Mucosa of gallbladder (tissue), 1 donor: ENCODE data around the gene BATF. TPM values are rescaled to one million over a fixed set of nuclear protein-coding genes. Genes with fewer than 3 reads are reported as not detected.
A peak's percentile ranks its signal among the peaks of the same experiment; 100 is the strongest.

ENCODE experiments used
- DNase-seq: peaks from one replicate; pipeline ENCODE4 v3.0.0-alpha.2; 2020; ENCODE audit warnings: low spot score
- total RNA-seq: library from RNA; stranded (reverse); gene quantifications from one replicate; pipeline ENCODE4 v1.2.1, GENCODE V29; 2021
- donor health status: DM: no; HTN: no; CAD: no.

The BATF gene
- total RNA-seq, 1 donor from 2014 or later, result 5.7 TPM

GRCh38 chr14:75531660-75532317 is 9.5 kb downstream of the BATF start:
- no peak for DNase-seq

GRCh38 chr14:75533791-75534555 is 11.7 kb downstream of the BATF start:
- no peak for DNase-seq

GRCh38 chr14:75535164-75535898 is 13.1 kb downstream of the BATF start:
- DNase-seq, result no peak

- DNase-seq, result no peak
Observed at GRCh38 chr14:75537071-75537470, 14.8 kb downstream of the BATF start.

- no peak for DNase-seq
Observed at GRCh38 chr14:75539162-75539560, 16.9 kb downstream of the BATF start.

GRCh38 chr14:75539561-75540478 is 17.6 kb downstream of the BATF start:
- DNase-seq, result no peak

GRCh38 chr14:75540479-75540851 is 18.2 kb downstream of the BATF start:
- no peak for DNase-seq

- DNase-seq, result peak; percentile 58
Observed at GRCh38 chr14:75542588-75543091, 20.4 kb downstream of the BATF start.

GRCh38 chr14:75543253-75543652 is 21.0 kb downstream of the BATF start:
- no peak for DNase-seq

GRCh38 chr14:75543786-75544185 is 21.5 kb downstream of the BATF start:
- DNase-seq, result no peak

- no peak for DNase-seq
Observed at GRCh38 chr14:75545907-75546306, 23.6 kb downstream of the BATF start.

- no peak for DNase-seq
Observed at GRCh38 chr14:75547552-75548250, 25.4 kb downstream of the BATF start.

GRCh38 chr14:75548544-75548943 is 26.3 kb downstream of the BATF start:
- peak; percentile 76 for DNase-seq

GRCh38 chr14:75549169-75549568 is 26.9 kb downstream of the BATF start:
- no peak for DNase-seq

GRCh38 chr14:75551021-75551420 is 28.8 kb downstream of the BATF start:
- no peak for DNase-seq

GRCh38 chr14:75553157-75553556 is 30.9 kb downstream of the BATF start:
- DNase-seq, result no peak

- DNase-seq, result no peak
Observed at GRCh38 chr14:75553761-75554364, 31.6 kb downstream of the BATF start.

GRCh38 chr14:75554482-75554881 is 32.2 kb downstream of the BATF start:
- DNase-seq, result no peak

- DNase-seq, result no peak
Observed at GRCh38 chr14:75558440-75558839, 36.2 kb downstream of the BATF start.

- no peak for DNase-seq
Observed at GRCh38 chr14:75559045-75559444, 36.8 kb downstream of the BATF start.
